Astrocyte of the cerebellum (primary cell): ENCODE measurements around the gene CTXN1.

Source experiments
- DNase-seq: peaks from one replicate; pipeline ENCODE4 v3.0.0-alpha.2; 2011; ENCODE audit warnings: low read depth
- H3K4me3 ChIP-seq: 2 replicates; pipeline ENCODE4 v1.5.1; 2011; ENCODE audit warnings: mild to moderate bottlenecking, low read depth, low read length, moderate library complexity
- CTCF ChIP-seq: IDR thresholded peaks from 2 replicates; pipeline ENCODE4 v1.5.1; 2012; ENCODE audit warnings: low read length, low read depth, moderate library complexity, mild to moderate bottlenecking; ENCODE audit errors: missing control alignments
- in situ Hi-C: cut with HindIII; loops from 2 replicates; pipeline ENCODE4 v1.10.0; 2017; ENCODE audit warnings: low sequenced_read_pairs

Gene CTXN1

GRCh38 chr19:7934766-7935165, 8.8 kb upstream of the CTXN1 start:
- no peak for TF ChIP-seq CTCF
- no peak overlapping the region for H3K4me3 ChIP-seq
- no peak for DNase-seq
- in situ Hi-C loops, result no loop called here

- DNase-seq, result no peak
- in situ Hi-C loops, result no loop called here
- no peak for TF ChIP-seq CTCF
- no peak overlapping the region for H3K4me3 ChIP-seq
Observed at GRCh38 chr19:7933828-7934725, 8.1 kb upstream of the CTXN1 start.

GRCh38 chr19:7933411-7933810, 7.5 kb upstream of the CTXN1 start:
- H3K4me3 ChIP-seq, result no peak overlapping the region
- in situ Hi-C loops, result no loop called here
- peak; percentile 35 for TF ChIP-seq CTCF
- DNase-seq, result no peak

- in situ Hi-C loops, result no loop called here
- no peak for DNase-seq
- TF ChIP-seq CTCF, result no peak
- H3K4me3 ChIP-seq, result no peak overlapping the region
Observed at GRCh38 chr19:7932930-7933300, 7.0 kb upstream of the CTXN1 start.

- H3K4me3 ChIP-seq, result no peak overlapping the region
- TF ChIP-seq CTCF, result no peak
- in situ Hi-C loops, result no loop called here
- DNase-seq, result no peak
Observed at GRCh38 chr19:7932276-7932929, 6.5 kb upstream of the CTXN1 start.

GRCh38 chr19:7931221-7932061, 5.5 kb upstream of the CTXN1 start:
- in situ Hi-C loops, result no loop called here
- H3K4me3 ChIP-seq, result no peak overlapping the region
- no peak for TF ChIP-seq CTCF
- no peak for DNase-seq
